Right atrium auricular region (tissue), 2 donors: ENCODE measurements around the gene HEY2. TPM values are rescaled to one million over a fixed set of nuclear protein-coding genes. Genes with fewer than 3 reads are reported as not detected.
A peak's percentile ranks its signal among the peaks of the same experiment; 100 is the strongest.
"Not testable (repeated sequence)": the region's sequence is repeated elsewhere in the genome, so short reads cannot be mapped to it uniquely, and the experiment has no call there.

ENCODE experiments used
- DNase-seq: peaks from one replicate; pipeline ENCODE4 v3.0.0-alpha.2; 2019; ENCODE audit warnings: low spot score
- H3K27ac ChIP-seq, 2 donors: fragments of 200-600 bp; sonication (generic); 1 replicate in 1 of 2; 2 replicates in 1 of 2; pipeline ENCODE4 v1.5.1; 2016 to 2019
- H3K27me3 ChIP-seq, 2 donors: fragments of 200-600 bp; sonication (generic); one replicate each; pipeline versions ENCODE4 v1.5.1 to v1.6.0; 2017 to 2019
- H3K36me3 ChIP-seq: fragments of 200-600 bp; sonication (generic); one replicate; pipeline ENCODE4 v1.5.1; 2016
- H3K4me1 ChIP-seq, 2 donors: fragments of 200-600 bp; sonication (generic); one replicate each; pipeline versions ENCODE4 v1.5.1 to v1.6.0; 2017 to 2019
- H3K4me3 ChIP-seq, 2 donors: fragments of 200-600 bp; sonication (generic); 1 replicate in 1 of 2; 2 replicates in 1 of 2; pipeline ENCODE4 v1.5.1; 2017 to 2019; ENCODE audit warnings: mild to moderate bottlenecking in 1 of 2, moderate library complexity in 1 of 2
- H3K9me3 ChIP-seq, 2 donors: fragments of 200-600 bp; sonication (generic); one replicate each; pipeline ENCODE4 v1.5.1; 2019
- CTCF ChIP-seq, 2 donors: fragments of 200-600 bp; sonication (generic); IDR thresholded peaks; one replicate each; pipeline ENCODE4 v1.5.1; 2019; ENCODE audit warnings: antibody characterized with exemption in 2 of 2
- total RNA-seq, 2 donors: library from RNA; depleted of rRNA; stranded (reverse); fragments of >200 nt; gene quantifications; one replicate each; pipeline ENCODE4 v1.1.0, GENCODE V29; 2016

The HEY2 gene
- 1 to 10 TPM; 1.8 to 2.7 TPM for total RNA-seq

GRCh38 chr6:125749173-125749864 is at the start of gene HEY2:
Gene HEY2, plus strand, starts transcription at chr6:125749632. Its CDS starts 145 bp downstream, at chr6:125749777.
- DNase-seq, result peak; percentile 89
- Histone ChIP-seq H3K27me3 (no peaks in the 10 kb centered on the region), H3K9me3 (no peaks in the 10 kb centered on the region), H3K36me3 (no peaks in the 10 kb centered on the region), H3K4me1 (peaks cover 0 to 19% of the 10 kb centered on the region in 2 donors), H3K4me3 (peak within 1 kb of the TSS; percentile 66 to 73), H3K27ac (peak within 1 kb of the TSS; percentile 86 to 87)
- peak in 1 of 2 donors; percentile 16 for TF ChIP-seq CTCF (IDR thresholded peaks at IDR 0.05)

GRCh38 chr6:125700581-125701353 is 48.7 kb upstream of the HEY2 start:
- no peaks in the 10 kb centered on the region for H3K36me3 ChIP-seq
- DNase-seq, result no peak
- no peak for TF ChIP-seq CTCF (IDR thresholded peaks at IDR 0.05)
- no peaks in the 10 kb centered on the region for H3K9me3 ChIP-seq
- no peaks in the 10 kb centered on the region for H3K27me3 ChIP-seq
- H3K4me3 ChIP-seq, result no peak overlapping the region
- H3K4me1 ChIP-seq, result no peaks in the 10 kb centered on the region
- H3K27ac ChIP-seq, result no peak overlapping the region

GRCh38 chr6:125701354-125701668 is 48.1 kb upstream of the HEY2 start:
- TF ChIP-seq CTCF (IDR thresholded peaks at IDR 0.05), result no peak
- no peak overlapping the region for H3K4me3 ChIP-seq
- H3K27ac ChIP-seq, result no peak overlapping the region
- H3K4me1 ChIP-seq, result no peaks in the 10 kb centered on the region
- DNase-seq, result no peak
- no peaks in the 10 kb centered on the region for H3K27me3 ChIP-seq
- H3K36me3 ChIP-seq, result no peaks in the 10 kb centered on the region
- H3K9me3 ChIP-seq, result no peaks in the 10 kb centered on the region

GRCh38 chr6:125703882-125704281 is 45.5 kb upstream of the HEY2 start:
- H3K36me3 ChIP-seq, H3K27me3 ChIP-seq, H3K4me3 ChIP-seq, H3K4me1 ChIP-seq, H3K9me3 ChIP-seq, H3K27ac ChIP-seq, DNase-seq: not testable (repeated sequence)

GRCh38 chr6:125707615-125708243 is 41.7 kb upstream of the HEY2 start:
- no peaks in the 10 kb centered on the region for H3K27me3 ChIP-seq
- no peak overlapping the region for H3K4me3 ChIP-seq
- peaks cover 0 to 12% of the 10 kb centered on the region in 2 donors for H3K9me3 ChIP-seq
- H3K4me1 ChIP-seq, result no peaks in the 10 kb centered on the region
- H3K27ac ChIP-seq, result no peak overlapping the region
- H3K36me3 ChIP-seq, result no peaks in the 10 kb centered on the region
- TF ChIP-seq CTCF (IDR thresholded peaks at IDR 0.05), result no peak
- no peak for DNase-seq

- H3K27me3 ChIP-seq, result no peaks in the 10 kb centered on the region
- no peak overlapping the region for H3K27ac ChIP-seq
- H3K9me3 ChIP-seq, result peaks cover 0 to 12% of the 10 kb centered on the region in 2 donors
- no peak overlapping the region for H3K4me3 ChIP-seq
- no peaks in the 10 kb centered on the region for H3K4me1 ChIP-seq
- no peaks in the 10 kb centered on the region for H3K36me3 ChIP-seq
- no peak for DNase-seq
- TF ChIP-seq CTCF (IDR thresholded peaks at IDR 0.05), result no peak
Measured at GRCh38 chr6:125711013-125711675, 38.3 kb upstream of the HEY2 start.
